GM19455 (cell line): ENCODE measurements around the gene MBP.
"Not testable (repeated sequence)": the region's sequence is repeated elsewhere in the genome, so short reads cannot be mapped to it uniquely, and the experiment has no call there.

ENCODE experiments used
- ATAC-seq: cut with Tn5 transposase; IDR thresholded peaks from one replicate; pipeline ENCODE4 v1.9.1; 2021; ENCODE audit not compliant: unreplicated experiment

The MBP gene

DNA sequence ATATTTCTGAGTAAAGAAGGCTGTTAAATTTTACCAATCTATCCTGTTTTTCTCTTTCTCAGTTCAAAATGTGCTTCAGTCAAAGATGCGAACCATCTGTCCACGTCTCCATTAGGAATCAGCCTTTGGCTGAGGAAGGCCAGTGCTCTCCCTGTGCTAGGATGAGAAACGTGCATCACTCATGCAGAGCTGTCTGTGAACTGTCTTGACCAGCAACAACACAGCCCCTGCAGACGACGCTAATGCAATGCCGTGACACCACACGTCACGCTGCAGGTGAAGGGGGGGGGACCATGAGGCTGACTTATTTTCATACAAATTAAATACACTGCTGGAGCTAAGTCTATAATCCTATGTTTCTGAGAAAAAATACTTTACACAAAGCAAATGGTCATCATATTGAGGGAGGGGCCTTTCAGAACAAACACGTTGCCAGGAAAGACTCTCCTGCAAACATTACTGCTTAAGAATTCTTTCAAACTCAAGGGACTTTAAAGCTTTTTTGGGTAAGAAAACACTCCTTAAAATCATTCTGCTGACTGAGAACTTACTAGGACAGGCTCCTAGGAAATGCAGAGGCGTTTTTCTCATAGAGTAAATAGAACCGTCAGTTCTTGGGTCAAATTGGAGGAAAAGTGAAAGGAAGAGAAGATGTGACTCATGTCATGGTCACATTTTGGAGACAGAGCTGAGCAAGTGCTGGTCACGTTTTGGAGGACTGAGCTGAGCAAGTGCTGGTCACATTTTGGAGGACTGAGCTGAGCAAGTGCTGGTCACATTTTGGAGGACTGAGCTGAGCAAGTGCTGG is 97.0 kb downstream of the MBP start:
- ATAC-seq: no peak

DNA sequence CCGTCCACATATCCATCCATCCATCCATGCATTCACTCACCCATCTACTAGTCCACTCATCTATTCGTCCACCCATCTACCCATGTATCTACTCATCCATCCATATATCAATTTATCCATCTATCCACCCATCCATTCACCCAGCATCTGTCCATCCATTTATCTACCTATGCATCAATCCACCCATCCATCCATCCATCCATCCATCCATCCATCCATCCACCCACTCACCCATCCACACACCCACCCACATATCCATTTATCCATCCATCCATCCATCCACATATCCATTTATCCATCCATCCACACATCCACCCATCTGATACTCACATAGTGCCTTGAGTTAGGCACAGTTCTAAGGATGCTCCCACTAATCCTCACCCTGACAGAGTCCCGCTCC is 99.0 kb downstream of the MBP start:
- no peak for ATAC-seq

DNA sequence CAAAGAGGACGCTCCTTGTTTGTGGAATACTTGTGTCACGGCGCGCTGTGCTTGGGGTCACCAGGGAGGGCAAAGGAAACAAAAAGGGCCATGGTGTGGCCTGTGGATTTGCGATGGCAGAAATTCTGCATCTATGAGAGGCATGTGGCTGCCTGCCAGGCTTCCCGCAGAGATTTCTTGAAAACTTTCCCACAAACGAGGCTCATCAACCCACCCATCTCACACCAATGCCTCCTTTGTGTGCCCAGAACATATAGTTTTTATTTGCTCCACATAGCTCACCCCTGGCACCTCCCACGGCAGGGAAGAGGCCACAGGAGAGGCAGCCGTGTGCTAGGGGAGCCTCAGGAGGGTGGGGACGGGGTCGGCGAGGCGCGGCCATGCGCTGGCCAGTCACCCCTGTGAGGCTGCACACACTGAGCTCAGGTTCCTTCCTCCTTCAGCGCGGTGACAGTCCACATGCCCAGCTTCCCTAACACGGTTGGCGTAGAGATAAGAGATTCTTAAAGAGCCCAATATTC is 100.3 kb downstream of the MBP start:
- no peak for ATAC-seq

DNA sequence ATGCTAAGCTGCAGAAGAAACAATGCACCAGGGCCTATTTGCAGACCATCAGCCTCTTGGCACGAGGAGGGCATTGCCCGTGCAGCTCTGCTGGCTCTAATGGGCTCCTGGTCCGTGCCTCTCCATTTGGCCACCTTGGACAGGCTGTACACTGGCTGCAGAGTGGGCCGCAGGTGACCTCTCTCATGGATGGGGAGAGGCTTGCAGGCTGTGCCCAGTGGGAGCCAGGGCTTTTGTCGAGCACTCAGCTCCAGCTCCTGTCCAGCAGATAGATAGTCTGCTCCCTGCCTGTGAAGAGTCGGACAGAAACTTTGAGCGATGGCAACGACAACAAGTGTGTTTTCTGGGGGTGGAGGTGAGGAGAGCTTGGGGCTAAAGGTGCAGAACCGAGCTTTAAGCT is 100.9 kb downstream of the MBP start:
- ATAC-seq: no peak

DNA sequence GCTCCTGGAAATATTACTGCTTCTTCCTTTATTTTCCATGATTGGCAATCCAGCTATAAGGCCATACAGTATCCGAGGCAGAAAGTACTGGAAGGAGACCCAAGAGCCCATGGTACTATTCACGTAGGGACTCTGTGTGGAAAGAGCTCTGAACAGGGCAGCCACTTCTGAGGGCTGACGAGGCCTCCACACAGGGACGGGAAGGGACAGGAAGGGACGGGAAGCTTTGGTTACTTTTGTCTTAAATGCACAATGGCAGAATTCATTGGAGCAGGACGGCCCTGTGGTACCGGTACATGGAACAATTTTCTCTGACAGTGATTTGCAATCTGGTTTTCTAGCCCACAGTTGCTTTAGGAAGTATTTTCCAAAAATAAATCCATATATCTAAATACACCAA is 102.4 kb downstream of the MBP start:
- no peak for ATAC-seq

DNA sequence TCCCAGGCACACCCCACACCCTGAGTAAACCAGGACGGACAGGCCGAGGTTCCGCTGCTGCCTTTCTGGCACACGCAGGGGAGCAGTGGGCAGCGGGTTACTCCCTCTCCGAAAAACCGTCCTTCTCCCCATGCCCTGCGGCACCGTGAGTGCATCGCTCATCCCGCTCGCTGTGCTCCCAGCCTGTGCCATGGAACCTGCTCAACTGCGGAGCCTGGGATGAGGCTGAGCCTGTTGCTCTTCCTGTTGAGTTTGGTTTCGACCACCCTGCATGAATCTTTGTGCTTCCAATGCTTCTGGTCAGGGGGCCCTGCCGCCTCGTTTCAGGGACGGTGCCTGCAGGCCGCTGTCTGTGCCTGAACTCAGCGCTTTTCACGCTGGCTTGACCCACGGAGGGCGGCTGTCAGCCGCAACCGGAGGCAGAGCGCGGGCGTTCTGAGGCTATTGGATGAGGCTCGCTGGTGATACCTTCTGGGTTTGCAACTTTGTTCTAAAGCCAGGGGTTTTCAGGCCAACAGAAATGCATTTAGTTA is 106.7 kb downstream of the MBP start:
- no peak for ATAC-seq

DNA sequence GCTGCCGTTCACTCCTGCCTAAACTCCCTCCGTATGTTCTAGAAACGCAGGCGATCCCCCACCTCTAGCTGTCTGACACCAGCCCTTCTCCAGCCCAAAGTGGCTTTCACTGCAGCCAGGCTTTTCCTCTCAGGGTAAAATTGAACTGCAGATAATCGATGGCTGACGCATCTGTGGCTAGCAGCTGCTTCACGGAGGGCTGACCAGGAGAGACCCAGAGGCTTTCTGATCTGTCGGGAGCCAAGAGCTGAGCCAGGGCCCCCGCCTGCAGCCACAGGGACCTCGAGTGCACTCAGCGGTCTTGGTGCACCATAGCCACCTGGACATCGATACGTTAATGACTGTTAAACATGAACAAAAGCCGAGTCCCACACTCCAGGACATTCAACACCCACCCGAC is 107.5 kb downstream of the MBP start:
- ATAC-seq: no peak

DNA sequence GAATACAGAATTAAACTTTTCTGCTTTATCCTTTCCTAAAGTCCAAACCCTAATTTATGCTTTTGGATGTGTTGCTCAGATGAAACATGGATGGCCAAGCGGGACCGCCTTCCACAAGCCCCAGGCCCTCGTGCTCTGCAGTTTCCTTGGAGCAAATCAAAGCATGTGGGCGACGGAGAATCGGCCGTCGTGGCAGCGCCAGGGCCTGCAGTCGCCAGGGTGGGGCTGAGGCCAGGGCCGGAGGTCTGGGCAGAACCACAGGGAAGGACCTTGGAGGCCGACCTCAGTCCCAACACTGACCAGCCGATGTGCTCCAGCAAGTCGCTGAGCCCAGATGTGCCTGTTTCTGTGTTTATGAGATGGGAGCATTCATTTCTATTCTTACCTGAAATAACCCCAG is 108.1 kb downstream of the MBP start:
- ATAC-seq: no peak

DNA sequence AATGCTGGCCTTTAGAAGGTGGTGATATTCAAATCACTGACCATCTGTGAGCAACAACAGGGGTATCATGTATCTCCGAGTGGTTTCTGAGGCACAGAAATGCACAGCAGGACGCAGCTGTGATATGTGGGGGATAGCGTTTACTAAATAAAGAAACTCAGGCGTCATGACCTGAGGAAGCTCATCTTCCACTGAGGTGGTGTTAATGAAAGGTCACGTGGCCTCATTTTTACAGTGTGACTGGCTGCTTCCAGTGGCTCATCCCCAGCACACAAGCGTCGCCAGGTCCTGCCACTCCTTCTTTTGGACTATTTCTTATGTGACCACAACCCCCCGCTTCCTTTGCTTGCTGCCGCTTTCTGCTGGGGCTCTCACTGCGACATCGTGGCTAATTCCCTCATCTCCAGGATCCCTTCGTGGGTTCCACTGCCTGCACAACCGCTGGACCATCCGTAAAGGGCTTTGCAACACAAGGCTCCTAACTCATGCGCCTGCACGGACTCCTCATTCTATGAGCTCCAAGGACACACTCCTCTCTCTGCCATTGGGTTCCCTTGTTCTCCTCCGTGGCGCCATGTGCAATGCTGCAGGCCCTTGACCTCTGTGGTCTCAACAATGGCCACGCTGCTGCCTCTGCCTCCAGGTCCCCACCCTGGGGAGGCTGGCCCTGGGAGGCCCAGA is 109.3 kb downstream of the MBP start:
- no peak for ATAC-seq

DNA sequence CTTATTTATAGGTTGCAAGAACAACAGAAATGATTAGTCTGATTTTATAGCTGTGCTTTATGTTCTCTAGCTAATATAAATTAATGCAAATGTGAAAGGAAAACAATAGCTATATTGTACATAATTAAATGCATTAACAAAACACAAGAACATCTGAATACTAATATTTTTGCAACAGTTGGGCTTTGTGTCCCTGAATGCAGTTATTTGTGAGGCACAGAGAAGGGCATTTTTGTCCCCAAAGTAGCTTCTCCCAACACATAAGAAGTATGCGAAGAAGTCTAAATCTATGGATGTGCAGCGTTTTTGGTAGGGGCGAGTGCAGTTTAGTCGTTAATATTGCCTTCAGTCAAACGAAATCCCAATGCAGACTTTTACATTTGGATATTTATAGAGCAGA is 110.0 kb downstream of the MBP start:
- ATAC-seq: no peak

DNA sequence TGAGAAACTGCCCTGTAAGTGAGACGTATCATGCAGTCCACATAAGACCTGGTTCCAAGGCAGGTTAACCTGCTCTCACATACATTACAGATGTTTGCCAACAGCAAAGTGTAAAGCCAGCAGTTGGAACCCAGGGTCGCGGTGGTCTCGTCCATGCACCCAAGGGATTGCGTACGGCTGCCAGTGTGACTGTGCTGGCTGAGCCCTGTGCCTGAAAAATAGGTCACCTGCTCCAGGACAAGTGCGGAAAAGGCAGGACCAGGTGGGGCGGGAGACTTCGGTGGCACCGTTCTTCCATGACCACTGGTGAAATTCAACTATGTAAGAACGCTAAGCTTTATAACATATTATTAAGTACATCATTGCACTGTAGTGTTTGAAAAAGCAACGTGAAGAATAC is 110.5 kb downstream of the MBP start:
- ATAC-seq: no peak

DNA sequence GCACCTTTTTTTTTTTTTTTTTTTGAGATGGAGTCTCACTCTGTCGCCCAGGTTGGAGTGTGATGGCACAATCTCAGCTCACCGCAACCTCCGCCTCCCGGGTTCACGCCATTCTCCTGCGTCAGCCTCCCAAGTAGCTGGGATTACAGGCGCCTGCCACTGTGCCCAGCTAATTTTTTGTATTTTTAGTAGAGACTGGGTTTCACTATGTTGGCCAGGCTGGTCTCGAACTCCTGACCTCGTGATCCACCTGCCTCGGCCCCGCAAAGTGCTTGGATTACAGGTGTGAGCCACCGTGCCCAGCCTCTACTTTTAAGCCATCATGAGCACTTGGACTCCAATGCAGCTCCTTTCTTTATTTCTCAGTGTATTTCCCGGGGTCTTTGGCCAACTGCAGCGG is 111.1 kb downstream of the MBP start:
- not testable (repeated sequence) for ATAC-seq

DNA sequence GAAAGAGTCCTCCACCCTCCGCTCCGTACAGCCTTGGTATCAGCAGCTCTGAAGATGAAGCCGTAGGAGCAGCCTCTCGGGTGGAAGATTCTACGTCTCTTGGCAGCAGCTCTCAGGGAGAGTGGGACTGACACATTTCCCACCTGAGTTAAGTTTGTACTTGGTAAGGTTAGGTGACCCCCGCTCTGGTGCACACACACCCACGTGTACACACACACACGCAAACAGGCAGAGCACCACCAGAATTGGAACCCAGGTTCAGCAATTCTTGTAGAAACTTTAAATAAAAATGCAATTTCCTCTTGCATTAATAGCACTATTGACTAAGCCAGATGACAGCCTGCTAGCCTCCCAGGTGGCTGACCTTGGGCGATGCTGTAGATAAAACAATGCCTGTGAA is 111.5 kb downstream of the MBP start:
- no peak for ATAC-seq

DNA sequence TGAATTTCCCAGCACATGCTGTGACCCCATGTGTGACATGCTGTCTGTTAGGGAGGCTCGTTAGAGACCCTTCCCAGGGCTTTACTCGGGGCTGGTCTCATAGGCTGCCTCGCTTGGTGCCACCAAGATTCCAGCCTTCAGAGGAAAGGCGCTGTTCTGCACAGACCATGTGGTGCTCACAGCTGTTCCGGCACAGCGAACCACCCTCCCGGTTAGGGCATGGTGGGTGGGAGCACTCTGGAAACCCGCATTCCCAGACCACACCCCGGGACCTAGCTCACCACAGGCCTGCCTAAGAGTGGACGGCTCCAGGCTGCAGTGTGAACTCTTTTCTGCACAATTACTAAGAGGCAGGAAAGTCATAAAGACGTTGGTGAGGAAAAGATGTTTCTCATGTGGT is 112.0 kb downstream of the MBP start:
- ATAC-seq: no peak

DNA sequence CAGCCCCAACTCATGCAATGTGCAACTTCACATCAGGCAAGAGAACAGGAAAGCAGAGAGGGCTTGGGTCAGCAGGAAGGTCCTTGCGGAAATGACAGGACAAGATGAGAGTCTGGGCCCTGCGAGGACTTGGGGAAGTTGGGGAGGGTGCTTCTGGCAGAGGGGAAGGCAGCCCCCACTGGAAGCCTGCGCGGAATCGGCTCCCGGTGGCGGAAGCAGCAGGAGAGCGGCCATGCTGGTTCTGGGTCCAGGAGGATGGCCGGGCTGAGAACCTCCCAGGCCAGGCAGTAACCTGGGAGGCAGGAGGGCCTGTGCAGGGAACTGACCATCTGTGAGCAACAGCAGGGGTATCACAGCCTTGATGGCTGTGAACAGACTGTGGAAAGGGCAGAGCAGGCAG is 112.9 kb downstream of the MBP start:
- ATAC-seq: no peak

DNA sequence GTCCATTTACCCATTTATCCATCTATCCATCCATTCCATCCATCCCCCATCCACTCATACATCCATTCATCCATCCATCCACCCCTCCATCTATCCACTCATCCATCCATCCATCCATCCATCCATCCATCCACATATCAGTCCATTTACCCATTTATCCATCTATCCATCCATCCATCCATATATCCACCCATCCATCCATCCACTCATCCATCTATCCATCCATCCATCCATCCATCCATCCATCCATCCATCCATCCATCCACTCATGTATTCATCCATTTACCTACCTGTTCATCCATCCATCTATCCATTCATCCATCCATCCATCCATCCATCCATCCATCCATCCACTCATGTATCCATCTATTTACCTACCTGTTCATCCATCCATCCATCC is 113.9 kb downstream of the MBP start:
- not testable (repeated sequence) for ATAC-seq

DNA sequence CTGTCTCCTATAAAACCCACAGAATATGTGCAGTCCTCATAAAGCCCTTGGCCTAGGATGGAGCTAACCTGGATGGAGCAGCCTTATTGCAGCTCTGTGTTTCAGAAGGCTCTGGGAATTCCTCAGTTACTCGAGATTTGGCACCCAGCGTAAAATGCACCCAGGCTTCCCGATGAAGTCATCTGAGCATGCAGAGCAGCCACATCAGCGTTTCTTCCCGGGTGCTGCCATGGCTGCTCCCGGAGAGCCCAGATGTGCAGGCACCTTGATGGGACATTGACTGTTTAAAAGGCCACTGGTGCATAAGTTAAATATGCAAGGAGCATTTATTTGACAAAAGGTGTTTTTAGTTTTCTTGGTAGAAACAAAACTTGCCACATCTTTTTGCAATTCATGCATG is 115.2 kb downstream of the MBP start:
- ATAC-seq: no peak

DNA sequence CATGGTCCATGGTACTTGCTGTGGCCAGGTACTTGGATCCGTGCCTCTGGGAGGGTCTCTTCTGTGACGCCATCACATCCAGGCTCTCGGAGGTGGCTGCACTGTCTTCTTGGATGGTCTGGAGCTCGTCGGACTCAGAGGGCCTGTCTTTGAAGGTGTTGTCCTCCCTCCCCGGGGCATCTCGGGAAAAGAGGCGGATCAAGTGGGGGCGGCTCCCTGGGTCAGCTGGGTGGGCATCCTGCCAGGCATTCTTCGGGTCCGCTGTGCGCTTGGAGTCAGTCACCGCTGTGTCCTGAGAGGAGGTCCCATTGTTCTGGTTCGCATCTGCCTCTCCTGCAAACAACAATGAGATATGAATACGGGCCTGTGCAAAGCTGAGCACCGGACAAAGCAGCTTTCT is 115.6 kb downstream of the MBP start:
- ATAC-seq: no peak

DNA sequence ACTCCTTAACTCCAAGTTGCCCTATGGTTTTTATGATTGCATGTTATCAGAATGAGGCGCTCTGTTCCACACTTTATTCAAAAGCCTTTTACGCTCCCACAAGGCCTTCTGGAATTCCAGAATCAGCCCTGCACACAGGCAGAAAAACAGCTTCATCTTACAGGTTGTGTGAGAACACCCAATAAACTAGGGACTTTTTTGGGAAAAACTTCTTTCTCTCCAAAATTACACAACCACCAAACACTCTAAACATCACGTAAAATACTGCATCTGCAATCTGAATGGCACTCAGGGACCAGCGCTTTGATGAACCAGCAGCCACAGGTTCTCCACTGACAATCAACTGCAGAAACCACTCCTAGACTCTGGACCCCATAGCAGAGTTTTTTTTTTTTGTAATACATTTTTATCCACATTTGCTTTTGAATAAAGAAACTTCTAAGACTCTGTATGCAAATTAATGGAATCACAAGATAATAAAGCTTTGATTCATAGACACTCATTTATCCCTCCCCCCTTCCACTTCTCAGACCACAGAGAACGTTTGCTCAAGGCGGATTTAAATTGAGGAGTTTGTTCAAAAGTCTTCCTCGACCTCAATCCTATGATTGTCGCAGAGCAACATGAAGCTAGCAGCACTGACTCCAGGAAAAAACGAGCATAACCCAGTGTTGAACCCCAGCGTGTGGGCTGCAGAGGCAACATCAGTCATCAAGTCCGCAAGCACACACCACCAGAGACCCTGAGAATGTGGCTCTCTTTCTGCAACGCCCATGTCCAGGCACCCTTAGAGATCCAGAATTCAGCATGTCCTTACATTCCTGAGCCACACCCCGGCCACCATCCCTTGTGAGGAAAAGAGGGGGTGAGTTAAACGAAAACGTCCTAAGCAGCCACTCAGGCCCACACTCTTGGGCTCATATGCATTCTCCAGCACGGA is 116.5 kb downstream of the MBP start:
- no peak for ATAC-seq

DNA sequence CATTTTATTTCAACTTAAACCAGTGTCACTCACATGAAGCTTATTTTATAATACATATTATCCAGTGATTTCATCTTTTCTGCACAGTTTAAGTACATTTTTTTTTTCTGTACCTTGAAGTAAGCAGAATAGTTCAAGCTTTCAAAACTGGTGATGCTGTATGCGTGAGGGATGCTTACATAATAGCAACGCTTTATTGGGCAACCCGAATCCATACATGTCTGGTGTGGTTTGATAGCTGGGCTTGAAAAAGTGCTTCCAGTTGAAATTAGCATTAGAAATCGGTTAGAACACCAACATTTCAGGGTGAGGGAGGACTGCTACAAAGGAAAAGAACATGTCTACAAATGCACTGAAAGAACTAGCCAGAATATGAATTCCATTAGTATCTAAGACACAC is 117.4 kb downstream of the MBP start:
- ATAC-seq: no peak

DNA sequence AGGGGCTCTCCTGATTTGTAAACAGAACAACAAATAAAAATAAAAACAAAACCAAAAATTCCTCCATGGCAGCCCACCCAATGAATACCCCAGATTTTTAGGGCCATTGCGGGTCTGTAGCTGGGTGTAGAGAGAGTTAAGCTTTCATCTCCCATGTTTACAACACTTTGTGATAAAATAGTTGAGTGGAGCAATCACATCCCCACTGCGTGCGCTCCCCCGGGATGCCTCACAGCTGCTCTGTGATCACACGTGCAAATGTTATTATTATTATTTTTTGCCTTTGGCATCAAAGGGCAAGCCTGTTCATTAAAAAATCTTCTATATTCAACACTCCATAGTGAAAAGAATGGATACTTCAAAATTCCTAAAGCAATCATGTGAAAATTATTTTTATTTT is 118.0 kb downstream of the MBP start:
- no peak for ATAC-seq
